PC-9 (cell line): ENCODE results near the gene PTGS2. TPM values are rescaled to one million over a fixed set of nuclear protein-coding genes. Genes with fewer than 3 reads are reported as not detected.

ENCODE experiments used
- BruUV-seq: library from RNA; stranded (reverse); fragments of 400-500 nt; replicated peaks from 2 replicates; lab custom pipeline; 2021; lab: Mats Ljungman, UMichigan
- CTCF ChIA-PET: fragments of 300-600 bp; sonication (Branson Sonifier 250); formaldehyde crosslinking; loops from one replicate; lab custom pipeline; 2022; ENCODE audit warnings: antibody characterized with exemption; lab: Charles Lee
- POLR2A ChIA-PET: fragments of 300-600 bp; sonication (Branson Sonifier 250); formaldehyde crosslinking; loops from one replicate; lab custom pipeline; 2022; ENCODE audit warnings: antibody characterized with exemption; ENCODE audit not compliant: unreplicated experiment; lab: Charles Lee
- DNase-seq, 2 experiments: peaks; one replicate each; pipeline versions ENCODE4 v3.0.0 to v3.0.0-alpha.2; 2015 to 2022; ENCODE audit warnings: mixed read lengths in 1 of 2
- H2AFZ ChIP-seq: fragments of 200-600 bp; sonication (generic); 2 replicates; pipeline ENCODE4 v1.8.1; 2017; ENCODE audit warnings: antibody characterized with exemption
- H3F3A ChIP-seq: fragments of 200-600 bp; sonication (generic); 2 replicates; pipeline ENCODE4 v1.8.1; 2017; ENCODE audit warnings: antibody characterized with exemption, mild to moderate bottlenecking, low read depth; ENCODE audit not compliant: insufficient read depth
- H3K27ac ChIP-seq: fragments of 200-600 bp; sonication (generic); 2 replicates; pipeline ENCODE4 v1.6.1; 2016; ENCODE audit warnings: mixed run types
- H3K27me3 ChIP-seq: fragments of 200-600 bp; sonication (generic); 2 replicates; pipeline ENCODE4 v1.6.1; 2016; ENCODE audit warnings: low read depth, mixed run types; ENCODE audit not compliant: insufficient read depth
- H3K36me3 ChIP-seq: fragments of 200-600 bp; sonication (generic); 2 replicates; pipeline ENCODE4 v1.6.1; 2016; ENCODE audit warnings: low read depth, mixed run types
- H3K4me1 ChIP-seq: fragments of 200-600 bp; sonication (generic); replicated peaks from 2 replicates; pipeline ENCODE4 v1.6.1; 2016; ENCODE audit warnings: mixed run types; ENCODE audit not compliant: insufficient read depth
- H3K4me2 ChIP-seq: fragments of 200-600 bp; sonication (generic); 2 replicates; pipeline ENCODE4 v1.6.1; 2017; ENCODE audit warnings: mixed run types
- H3K4me3 ChIP-seq: fragments of 200-600 bp; sonication (generic); 2 replicates; pipeline ENCODE4 v1.6.1; 2016; ENCODE audit warnings: mixed run types
- H3K79me2 ChIP-seq: fragments of 200-600 bp; sonication (generic); 2 replicates; pipeline ENCODE4 v1.6.1; 2017; ENCODE audit warnings: low read depth, mixed run types
- H3K9me2 ChIP-seq: fragments of 200-600 bp; sonication (generic); 2 replicates; pipeline ENCODE4 v1.8.1; 2017; ENCODE audit warnings: mild to moderate bottlenecking; ENCODE audit not compliant: insufficient read depth
- H3K9me3 ChIP-seq: fragments of 200-600 bp; sonication (generic); 2 replicates; pipeline ENCODE4 v1.8.1; 2016; ENCODE audit warnings: low read depth; ENCODE audit not compliant: insufficient read depth
- H4K20me1 ChIP-seq: fragments of 200-600 bp; sonication (generic); 2 replicates; pipeline ENCODE4 v1.8.1; 2017; ENCODE audit not compliant: insufficient read depth
- CTCF ChIP-seq: fragments of 200-600 bp; sonication (generic); conservative IDR thresholded peaks from 2 replicates; pipeline ENCODE4 v1.6.1; 2017; ENCODE audit warnings: mixed run types, antibody characterized with exemption, mild to moderate bottlenecking, moderate library complexity
- EZH2 ChIP-seq: fragments of 200-600 bp; sonication (generic); IDR thresholded peaks from 2 replicates; pipeline ENCODE4 v1.8.0; 2017; ENCODE audit warnings: antibody characterized with exemption, low read depth
- intact Hi-C: fragments of 100-400 bp; cut with micrococcal nuclease; formaldehyde crosslinking; loops from one replicate; pipeline ENCODE4 v1.10.0; 2022; ENCODE audit not compliant: unreplicated experiment
- total RNA-seq: library from RNA; stranded (reverse); gene quantifications from 2 replicates; pipeline ENCODE4 v1.2.3, GENCODE V29; 2021

The PTGS2 gene
- total RNA-seq, 1 experiment from 2014 or later = 0.63 TPM

DNA sequence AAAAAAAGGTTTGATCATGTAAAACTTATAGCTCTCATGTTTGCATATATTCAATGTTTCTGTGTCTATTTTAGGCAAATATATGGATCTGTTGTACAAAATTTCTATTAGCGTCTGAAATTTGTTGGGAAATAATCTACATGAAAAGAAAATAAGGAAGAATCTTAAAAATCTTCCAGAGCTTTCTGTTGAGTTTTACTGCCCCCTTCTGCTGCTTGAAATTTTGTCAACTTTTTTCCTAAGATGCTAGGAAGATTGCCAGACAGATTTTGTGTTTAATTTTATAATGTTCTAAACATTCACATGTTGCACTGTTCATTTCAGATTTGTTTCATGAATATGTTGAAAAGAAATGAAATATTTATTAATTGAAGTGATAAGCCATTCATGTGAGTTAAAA, 2.5 kb upstream of the PTGS2 start:
- ChIA-PET POLR2A (no interaction called here), CTCF (no interaction called here)
- Histone ChIP-seq H3K9me2 (no peaks in the 10 kb centered on the region), H3K4me2 (no peak overlapping the region), H3K36me3 (no peaks in the 10 kb centered on the region), H3K4me1 (no peaks in the 10 kb centered on the region; the same call in 1 of the 2 replicates), H3K27me3 (no peaks in the 10 kb centered on the region), H3K9me3 (no peaks in the 10 kb centered on the region), H3F3A (no peaks in the 10 kb centered on the region), H4K20me1 (no peaks in the 10 kb centered on the region), H3K79me2 (no peaks in the 10 kb centered on the region), H3K27ac (no peak overlapping the region), H2AFZ (no peak overlapping the region), H3K4me3 (no peak overlapping the region)
- DNase-seq = no peak
- no TSS peak for BruUV-seq
- TF ChIP-seq EZH2 = no peak
- TF ChIP-seq CTCF = 0 out of 2 replicates have a peak, but pooled peaks have one; percentile 16
- intact Hi-C loops = loop anchor here (1.0 to 10.0 kb wide), 2 partner anchors 200 to 278 kb away; no protein-coding TSS in a partner anchor

DNA sequence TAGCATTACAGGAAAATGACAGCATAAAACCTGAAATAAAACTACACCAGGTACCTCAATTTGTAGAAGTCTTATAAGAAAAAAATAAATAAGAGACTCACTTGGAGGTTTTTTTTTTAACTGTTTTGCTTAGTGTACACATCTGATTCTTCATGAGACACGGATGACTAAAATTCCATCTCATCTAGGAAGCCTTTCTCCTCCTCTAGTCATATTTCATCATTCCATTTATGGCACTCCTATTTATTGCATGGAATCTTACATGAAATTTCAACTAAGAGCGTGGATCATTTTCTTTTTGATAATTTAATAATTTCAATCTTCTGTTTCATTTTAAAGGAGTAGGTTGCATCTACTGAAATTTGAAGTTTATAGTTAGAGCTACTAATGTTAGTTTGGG, 1.6 kb upstream of the PTGS2 start:
- TF ChIP-seq EZH2 (no peak), CTCF (no peak)
- no peak overlapping the region for H3K4me3 ChIP-seq
- H3K4me2 ChIP-seq = no peak overlapping the region
- H3K79me2 ChIP-seq = no peaks in the 10 kb centered on the region
- H3F3A ChIP-seq = no peaks in the 10 kb centered on the region
- no peaks in the 10 kb centered on the region; the same call in 1 of the 2 replicates for H3K4me1 ChIP-seq
- no peaks in the 10 kb centered on the region for H3K9me3 ChIP-seq
- no peak overlapping the region for H3K27ac ChIP-seq
- no peak for DNase-seq
- no peaks in the 10 kb centered on the region for H4K20me1 ChIP-seq
- ChIA-PET CTCF (no interaction called here), POLR2A (no interaction called here)
- no TSS peak for BruUV-seq
- H2AFZ ChIP-seq = no peak overlapping the region
- H3K36me3 ChIP-seq = no peaks in the 10 kb centered on the region
- H3K9me2 ChIP-seq = no peaks in the 10 kb centered on the region
- H3K27me3 ChIP-seq = no peaks in the 10 kb centered on the region
- intact Hi-C loops = loop anchor here (1.0 to 10.0 kb wide), 4 partner anchors 75 to 305 kb away; no protein-coding TSS in a partner anchor

- BruUV-seq = no TSS peak
- Histone ChIP-seq H3K79me2 (no peaks in the 10 kb centered on the region), H3K36me3 (no peaks in the 10 kb centered on the region), H3F3A (no peaks in the 10 kb centered on the region), H2AFZ (peak overlapping the region; percentile 89), H3K4me2 (peak overlapping the region; percentile 81), H3K27ac (no peak overlapping the region), H3K27me3 (no peaks in the 10 kb centered on the region), H3K9me3 (no peaks in the 10 kb centered on the region), H3K4me3 (peak overlapping the region; percentile 57; the same call in 1 of the 2 replicates), H4K20me1 (no peaks in the 10 kb centered on the region), H3K9me2 (no peaks in the 10 kb centered on the region), H3K4me1 (no peaks in the 10 kb centered on the region; the same call in 1 of the 2 replicates)
- POLR2A ChIA-PET = no interaction called here
- CTCF ChIA-PET = interaction anchor here (1.9 kb wide), 1 partner anchor 306 kb away, joined by 5 read pairs; the partner anchor contains the start of gene TPR
- TF ChIP-seq CTCF = no peak
- TF ChIP-seq EZH2 = no peak
- intact Hi-C loops = loop anchor here (2.0 to 10.0 kb wide), 3 partner anchors 74 to 306 kb away; no protein-coding TSS in a partner anchor
- DNase-seq = peak in 1 of 2 experiments; percentile 1
Observed at GRCh38 chr1:186681121-186681520, 898 bp upstream of the PTGS2 start.
